ENCODE results near the gene NAPG.
"Not testable (repeated sequence)": the region's sequence is repeated elsewhere in the genome, so short reads cannot be mapped to it uniquely, and the experiment has no call there.

DNA sequence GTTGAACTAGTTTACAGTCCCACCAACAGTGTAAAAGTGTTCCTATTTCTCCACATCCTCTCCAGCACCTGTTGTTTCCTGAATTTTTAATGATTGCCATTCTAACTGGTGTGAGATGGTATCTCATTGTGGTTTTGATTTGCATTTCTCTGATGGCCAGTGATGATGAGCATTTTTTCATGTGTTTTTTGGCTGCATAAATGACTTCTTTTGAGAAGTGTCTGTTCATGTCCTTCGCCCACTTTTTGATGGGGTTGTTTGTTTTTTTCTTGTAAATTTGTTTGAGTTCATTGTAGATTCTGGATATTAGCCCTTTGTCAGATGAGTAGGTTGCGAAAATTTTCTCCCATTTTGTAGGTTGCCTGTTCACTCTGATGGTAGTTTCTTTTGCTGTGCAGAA lies 47.4 kb downstream of the NAPG start:
- TF ChIP-seq, protein P1, sequence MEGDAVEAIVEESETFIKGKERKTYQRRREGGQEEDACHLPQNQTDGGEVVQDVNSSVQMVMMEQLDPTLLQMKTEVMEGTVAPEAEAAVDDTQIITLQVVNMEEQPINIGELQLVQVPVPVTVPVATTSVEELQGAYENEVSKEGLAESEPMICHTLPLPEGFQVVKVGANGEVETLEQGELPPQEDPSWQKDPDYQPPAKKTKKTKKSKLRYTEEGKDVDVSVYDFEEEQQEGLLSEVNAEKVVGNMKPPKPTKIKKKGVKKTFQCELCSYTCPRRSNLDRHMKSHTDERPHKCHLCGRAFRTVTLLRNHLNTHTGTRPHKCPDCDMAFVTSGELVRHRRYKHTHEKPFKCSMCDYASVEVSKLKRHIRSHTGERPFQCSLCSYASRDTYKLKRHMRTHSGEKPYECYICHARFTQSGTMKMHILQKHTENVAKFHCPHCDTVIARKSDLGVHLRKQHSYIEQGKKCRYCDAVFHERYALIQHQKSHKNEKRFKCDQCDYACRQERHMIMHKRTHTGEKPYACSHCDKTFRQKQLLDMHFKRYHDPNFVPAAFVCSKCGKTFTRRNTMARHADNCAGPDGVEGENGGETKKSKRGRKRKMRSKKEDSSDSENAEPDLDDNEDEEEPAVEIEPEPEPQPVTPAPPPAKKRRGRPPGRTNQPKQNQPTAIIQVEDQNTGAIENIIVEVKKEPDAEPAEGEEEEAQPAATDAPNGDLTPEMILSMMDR (IDR thresholded peaks at IDR 0.05), result not testable (repeated sequence)
- TF ChIP-seq POLR2A (IDR thresholded peaks at IDR 0.05), result not testable (repeated sequence)
